ENCODE measurements around the gene RAB8A. TPM values are rescaled to one million over a fixed set of nuclear protein-coding genes. Genes with fewer than 3 reads are reported as not detected.
A peak's percentile ranks its signal among the peaks of the same experiment; 100 is the strongest.

RAB8A gene
- total RNA-seq, 1 experiment from 2014 or later, result 74.0 TPM

- TF ChIP-seq GABPB1 (CRISPR knock-in tag; IDR thresholded peaks at IDR 0.05) (peak; percentile 31), ZNF512 (CRISPR knock-in tag; IDR thresholded peaks at IDR 0.05; ENCODE audit: borderline replicate concordance) (no peak), MXD4 (CRISPR knock-in tag; IDR thresholded peaks at IDR 0.05; ENCODE audit: borderline replicate concordance) (no peak), ZNF425 (CRISPR knock-in tag; conservative IDR thresholded peaks at IDR 0.05) (no peak), TEAD1 (CRISPR knock-in tag; IDR thresholded peaks at IDR 0.05) (no peak), IRF2 (CRISPR knock-in tag; IDR thresholded peaks at IDR 0.05; ENCODE audit: borderline replicate concordance, low read depth) (no peak), TEAD4 (CRISPR knock-in tag; IDR thresholded peaks at IDR 0.05) (no peak), ZNF671 (CRISPR knock-in tag; IDR thresholded peaks at IDR 0.05) (no peak), NFYB (CRISPR knock-in tag; conservative IDR thresholded peaks at IDR 0.05; ENCODE audit: low read depth) (peak; percentile 100), PRDM15 (CRISPR knock-in tag; IDR thresholded peaks at IDR 0.05) (no peak; the same call in 1 of the 2 replicates), NFE2L1 (CRISPR knock-in tag; IDR thresholded peaks at IDR 0.05) (peak; percentile 79; the same call in 1 of the 2 replicates), CTCF (IDR thresholded peaks at IDR 0.05) (peak; percentile 86), GRHL2 (CRISPR knock-in tag; IDR thresholded peaks at IDR 0.05; ENCODE audit: insufficient replicate concordance, severe bottlenecking) (no peak), ATF1 (CRISPR knock-in tag; IDR thresholded peaks at IDR 0.05) (no peak), E2F4 (CRISPR knock-in tag; IDR thresholded peaks at IDR 0.05; ENCODE audit: borderline replicate concordance, low read depth) (peak; percentile 88; the same call in 1 of the 2 replicates), ESRRA (CRISPR knock-in tag; IDR thresholded peaks at IDR 0.05; ENCODE audit: borderline replicate concordance) (no peak), NFATC4 (CRISPR knock-in tag; IDR thresholded peaks at IDR 0.05) (no peak), ERG (CRISPR knock-in tag; IDR thresholded peaks at IDR 0.05) (no peak), CREM (CRISPR knock-in tag; IDR thresholded peaks at IDR 0.05) (peak; percentile 87; the same call in 1 of the 2 replicates), RORB (CRISPR knock-in tag; IDR thresholded peaks at IDR 0.05) (no peak), ZNF416 (CRISPR knock-in tag; IDR thresholded peaks at IDR 0.05) (no peak), GTF2I (CRISPR knock-in tag; conservative IDR thresholded peaks at IDR 0.05) (no peak), JAZF1 (CRISPR knock-in tag; IDR thresholded peaks at IDR 0.05) (no peak), ZSCAN18 (CRISPR knock-in tag; IDR thresholded peaks at IDR 0.05) (no peak), MYBL2 (CRISPR knock-in tag; IDR thresholded peaks at IDR 0.05) (no peak; the same call in 1 of the 2 replicates)
Observed at GRCh38 chr19:16111160-16111908, at the start of gene RAB8A (continued).

Measured in WTC11 (cell line).